Measurements from ENCODE around the gene GXYLT1.
"Not testable (repeated sequence)": the region's sequence is repeated elsewhere in the genome, so short reads cannot be mapped to it uniquely, and the experiment has no call there.

GXYLT1 gene, protein sequence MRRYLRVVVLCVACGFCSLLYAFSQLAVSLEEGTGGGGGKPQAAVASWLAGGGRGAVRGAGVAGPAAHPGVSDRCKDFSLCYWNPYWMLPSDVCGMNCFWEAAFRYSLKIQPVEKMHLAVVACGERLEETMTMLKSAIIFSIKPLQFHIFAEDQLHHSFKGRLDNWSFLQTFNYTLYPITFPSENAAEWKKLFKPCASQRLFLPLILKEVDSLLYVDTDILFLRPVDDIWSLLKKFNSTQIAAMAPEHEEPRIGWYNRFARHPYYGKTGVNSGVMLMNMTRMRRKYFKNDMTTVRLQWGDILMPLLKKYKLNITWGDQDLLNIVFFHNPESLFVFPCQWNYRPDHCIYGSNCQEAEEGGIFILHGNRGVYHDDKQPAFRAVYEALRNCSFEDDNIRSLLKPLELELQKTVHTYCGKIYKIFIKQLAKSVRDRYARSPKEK

DNA sequence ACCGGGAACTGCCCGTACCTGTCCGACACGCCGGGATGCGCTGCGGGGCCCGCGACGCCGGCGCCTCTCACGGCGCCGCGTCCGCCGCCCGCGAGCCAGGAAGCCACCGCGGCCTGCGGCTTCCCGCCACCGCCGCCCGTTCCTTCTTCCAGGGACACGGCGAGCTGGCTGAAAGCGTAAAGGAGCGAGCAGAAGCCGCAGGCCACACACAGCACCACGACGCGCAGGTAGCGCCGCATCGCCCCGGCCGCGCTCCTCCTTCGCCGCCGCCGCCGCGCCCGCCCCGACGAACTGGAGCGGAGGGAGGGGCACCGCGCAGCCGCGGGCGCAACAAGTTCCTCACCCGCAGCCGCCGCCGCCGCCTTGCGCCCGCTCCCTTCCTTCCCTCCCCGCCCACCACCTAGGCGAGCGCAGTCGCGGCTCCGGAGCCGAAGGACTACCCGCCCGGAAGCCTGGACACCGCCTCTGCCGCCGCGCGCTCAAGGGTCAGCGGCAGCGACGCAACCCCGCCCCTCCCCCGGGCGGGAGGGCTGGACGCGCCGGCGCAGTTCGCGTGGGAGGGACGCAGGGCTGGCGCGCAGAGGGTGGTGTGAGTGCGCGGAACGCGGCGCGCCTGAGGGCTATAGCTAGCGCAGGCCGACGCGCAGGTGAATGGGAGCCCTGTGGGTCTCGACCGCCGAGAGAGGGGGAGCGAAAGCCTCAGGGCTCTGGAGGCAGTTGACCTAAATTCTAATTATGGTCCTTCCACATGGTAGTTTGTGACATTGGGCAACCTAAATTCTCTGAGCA, at the start of gene GXYLT1:
Gene GXYLT1 (minus strand): TSS at position 467 of the 789 bp plus-strand sequence. CDS start 228 bp downstream, at position 239.
- DNase-seq: peak; percentile 83 to 84

DNA sequence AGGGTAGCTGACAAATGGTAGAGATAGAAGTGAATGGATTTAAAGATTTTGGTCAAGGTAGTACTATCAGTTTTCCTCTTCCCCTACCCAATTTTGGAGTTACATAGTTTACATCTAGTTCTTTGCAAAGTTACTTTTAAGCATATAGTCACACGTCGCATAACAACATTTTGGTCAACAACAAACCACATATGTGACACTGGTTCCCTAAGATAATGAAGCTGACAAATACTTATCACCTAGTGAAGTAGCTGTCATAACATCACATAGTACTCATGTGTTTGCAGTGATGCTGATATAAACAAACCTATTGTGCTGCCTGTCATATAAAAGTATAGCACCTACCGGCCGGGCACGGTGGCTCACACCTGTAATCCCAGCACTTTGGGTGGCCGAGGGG, 48.0 kb upstream of the GXYLT1 start:
- no peak for DNase-seq

DNA sequence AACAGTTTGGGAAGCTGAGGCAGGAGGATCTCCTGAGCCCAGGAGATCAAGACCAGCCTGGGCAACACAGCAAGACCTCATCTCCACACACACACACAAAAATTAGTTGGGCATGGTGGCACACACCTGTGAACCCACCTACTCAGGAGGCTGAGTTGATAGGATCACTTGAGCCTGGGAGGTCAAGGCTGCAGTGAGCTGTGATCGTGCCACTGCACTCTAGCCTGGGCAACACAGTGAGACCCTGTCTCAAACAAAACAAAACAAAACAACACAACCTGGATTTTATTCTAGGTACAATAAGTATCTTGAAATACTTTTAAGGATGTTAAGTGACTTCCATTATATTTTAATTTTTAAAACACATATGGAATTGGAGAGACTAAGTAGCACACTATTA, 47.6 kb upstream of the GXYLT1 start:
- DNase-seq: no peak

DNA sequence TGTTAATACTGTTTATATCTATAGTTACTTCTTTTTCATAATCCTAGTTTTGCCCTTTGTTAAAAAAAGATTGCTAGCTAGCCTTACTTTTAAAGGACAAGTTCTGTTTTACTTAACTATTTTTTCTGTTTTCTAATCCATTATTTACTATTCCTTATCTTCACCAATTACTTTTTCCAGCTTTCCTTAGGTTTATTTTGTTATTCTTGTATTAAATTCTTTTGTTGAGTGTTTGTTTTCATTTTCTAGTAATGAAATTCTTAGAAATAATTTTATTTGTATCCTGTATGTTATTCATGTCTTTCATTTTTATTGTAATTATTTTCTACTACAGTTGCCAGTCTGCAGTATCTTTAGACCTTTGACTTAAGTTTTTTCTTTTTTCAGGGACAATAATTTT, 45.7 kb upstream of the GXYLT1 start:
- DNase-seq: no peak

DNA sequence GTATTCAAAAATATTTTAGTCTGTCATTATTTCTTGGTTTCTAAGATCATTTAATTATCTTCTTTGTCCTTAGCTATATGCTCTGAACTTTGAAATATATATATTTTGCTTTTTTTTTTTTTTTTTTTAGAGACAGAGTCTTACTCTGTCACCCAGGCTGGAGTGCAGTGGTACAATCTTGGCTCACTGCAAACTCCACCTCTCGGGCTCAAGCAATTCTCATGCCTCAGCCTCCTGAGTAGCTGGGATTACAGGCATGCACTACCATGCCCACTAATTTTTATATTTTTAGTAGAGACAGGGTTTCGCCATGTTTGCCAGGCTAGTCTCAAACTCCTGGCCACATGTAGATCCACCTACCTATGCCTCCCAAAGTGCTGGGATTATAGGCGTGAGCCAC, 43.6 kb upstream of the GXYLT1 start:
- not testable (repeated sequence) for DNase-seq

DNA sequence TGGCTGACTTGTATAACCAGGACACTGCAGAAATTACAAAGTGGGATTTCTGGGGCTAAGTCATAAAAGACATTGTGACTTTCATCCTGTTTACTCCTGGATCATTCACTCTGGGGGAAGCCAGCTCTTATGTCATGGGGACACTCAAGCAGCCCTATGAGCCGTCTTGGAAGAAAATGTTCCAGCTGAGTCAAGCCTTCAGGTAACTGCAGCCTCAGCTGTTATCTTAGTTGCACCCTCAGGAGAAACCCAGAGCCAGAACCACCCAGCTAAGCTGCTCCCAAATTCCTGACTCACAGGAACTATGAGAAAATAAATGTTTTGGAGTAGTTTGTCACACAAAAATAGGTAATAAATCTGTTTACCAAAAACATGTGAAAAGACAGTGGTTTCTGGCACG, 43.1 kb upstream of the GXYLT1 start:
- no peak for DNase-seq

DNA sequence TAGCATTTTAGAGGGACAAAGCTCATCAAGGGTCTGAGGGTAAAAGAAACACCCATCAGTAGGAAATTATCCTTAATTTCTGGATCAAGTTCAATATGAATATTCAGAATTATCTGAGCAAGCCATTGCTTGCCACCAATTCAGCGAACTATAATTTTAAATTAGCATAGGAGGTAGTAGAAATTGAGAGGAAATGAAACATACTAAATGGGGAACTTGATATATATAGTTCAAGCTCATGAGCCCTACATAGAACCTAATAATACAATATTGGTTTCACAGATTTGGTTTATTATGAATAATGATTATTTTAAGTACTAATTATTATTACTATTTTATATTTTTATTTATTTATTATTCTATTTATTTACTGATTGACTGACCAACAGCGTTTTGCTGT, 42.1 kb upstream of the GXYLT1 start:
- no peak for DNase-seq

DNA sequence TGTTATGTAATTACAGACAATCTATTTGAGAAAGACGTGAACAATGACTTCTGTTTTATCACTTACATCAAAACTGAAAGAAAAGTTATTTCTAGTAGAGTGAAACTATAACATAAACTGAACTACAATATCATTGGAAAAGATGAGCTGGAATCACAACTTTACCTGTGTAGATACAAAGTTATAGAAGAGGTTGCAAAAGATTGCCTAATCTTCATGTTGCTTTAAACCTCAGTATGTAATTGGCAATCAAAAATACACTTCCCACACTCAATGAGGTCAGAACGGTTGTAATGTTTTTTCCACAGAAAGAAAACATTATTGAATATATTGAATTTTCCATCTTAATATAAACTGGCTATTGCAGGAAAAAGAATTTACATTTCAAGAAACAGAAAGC, 37.7 kb upstream of the GXYLT1 start:
- no peak for DNase-seq

DNA sequence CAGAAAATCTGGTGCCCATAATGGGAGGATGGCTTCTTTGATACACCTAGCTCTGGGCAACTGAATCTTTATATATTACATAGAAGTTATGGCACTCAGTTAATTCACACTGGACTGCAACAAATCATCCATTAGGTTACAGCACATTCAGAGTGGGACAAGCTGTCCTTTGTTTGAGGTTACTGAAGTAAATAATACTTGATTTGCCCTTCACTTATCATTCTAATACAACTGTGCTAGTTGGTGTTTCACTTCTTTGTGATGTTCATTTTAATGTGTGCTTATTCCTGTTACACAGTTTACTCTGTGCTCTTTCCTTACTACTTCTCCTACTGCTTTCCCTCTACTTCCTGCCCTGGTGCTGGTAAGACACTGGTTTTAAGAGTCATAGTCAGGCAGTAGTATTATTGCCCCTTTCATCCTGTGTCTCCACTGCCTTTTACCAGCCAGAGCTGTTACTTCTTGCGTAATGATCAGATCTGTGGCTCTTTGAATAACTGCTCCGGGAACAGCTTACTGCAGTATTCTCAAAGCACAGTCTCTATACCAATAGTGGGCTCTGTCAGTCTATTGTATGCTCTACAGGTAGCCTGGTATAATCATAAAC, 36.4 kb upstream of the GXYLT1 start:
- DNase-seq: no peak

DNA sequence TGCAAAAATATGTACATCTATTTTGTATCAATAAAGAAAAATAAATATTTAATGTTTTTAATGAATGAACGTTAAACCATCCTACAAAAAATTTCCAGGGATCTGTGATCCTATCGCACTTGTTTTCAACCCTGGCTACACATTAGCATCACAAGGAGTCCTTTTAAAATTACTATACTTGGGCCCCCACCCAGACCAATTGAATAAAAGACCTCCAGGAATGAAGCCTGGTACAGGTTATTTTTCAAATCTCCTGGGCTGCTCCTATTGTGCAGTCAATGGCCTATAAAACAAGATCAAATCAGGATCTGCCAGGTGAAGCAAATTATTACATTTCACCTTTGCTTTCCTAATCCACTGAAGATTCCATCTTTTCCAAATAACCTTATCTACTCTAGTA, 33.4 kb upstream of the GXYLT1 start:
- no peak for DNase-seq

DNA sequence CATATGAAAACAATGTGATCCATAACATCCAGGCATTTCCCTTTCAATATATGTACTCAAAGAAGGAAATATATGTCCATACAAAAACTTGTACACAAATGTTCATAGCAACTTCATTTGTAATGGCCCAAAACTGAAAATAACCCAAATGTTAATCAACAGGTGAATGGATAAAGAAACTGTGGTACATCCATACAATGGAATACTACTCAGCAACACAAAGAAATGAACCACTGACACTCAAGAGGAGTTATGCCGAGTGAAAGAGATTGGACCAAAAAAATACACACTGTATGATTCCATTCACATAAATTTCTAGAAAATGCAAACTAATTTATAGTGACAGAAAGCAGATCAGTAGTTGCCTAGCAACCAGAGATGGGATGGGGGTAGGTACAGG, 30.3 kb upstream of the GXYLT1 start:
- no peak for DNase-seq

DNA sequence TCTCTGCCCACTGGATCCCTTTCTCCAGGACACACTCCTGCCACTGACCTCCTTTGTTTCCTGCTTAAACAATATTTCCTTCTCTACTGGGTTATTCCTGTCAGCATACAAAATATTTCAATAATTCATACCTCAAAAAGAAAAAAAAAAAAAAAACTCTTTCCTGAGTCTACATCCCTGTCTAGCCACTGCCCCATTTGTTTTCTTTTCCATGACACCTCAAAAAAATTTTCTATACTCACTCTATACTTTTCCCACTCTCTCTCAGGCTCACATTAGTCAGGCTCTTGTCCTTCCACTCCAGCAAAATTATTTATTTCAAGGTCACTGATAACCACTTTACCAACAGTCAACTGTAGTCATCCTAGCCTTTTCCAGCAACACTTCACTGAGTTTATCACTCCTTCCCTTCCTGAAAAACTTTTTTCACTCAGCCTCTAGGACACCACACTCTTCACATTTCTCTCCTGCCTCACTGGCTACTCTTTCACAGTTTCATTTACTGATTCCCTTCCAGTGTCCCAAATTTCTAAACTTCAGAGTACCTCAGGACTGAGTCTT, 29.4 kb upstream of the GXYLT1 start:
- DNase-seq: no peak

DNA sequence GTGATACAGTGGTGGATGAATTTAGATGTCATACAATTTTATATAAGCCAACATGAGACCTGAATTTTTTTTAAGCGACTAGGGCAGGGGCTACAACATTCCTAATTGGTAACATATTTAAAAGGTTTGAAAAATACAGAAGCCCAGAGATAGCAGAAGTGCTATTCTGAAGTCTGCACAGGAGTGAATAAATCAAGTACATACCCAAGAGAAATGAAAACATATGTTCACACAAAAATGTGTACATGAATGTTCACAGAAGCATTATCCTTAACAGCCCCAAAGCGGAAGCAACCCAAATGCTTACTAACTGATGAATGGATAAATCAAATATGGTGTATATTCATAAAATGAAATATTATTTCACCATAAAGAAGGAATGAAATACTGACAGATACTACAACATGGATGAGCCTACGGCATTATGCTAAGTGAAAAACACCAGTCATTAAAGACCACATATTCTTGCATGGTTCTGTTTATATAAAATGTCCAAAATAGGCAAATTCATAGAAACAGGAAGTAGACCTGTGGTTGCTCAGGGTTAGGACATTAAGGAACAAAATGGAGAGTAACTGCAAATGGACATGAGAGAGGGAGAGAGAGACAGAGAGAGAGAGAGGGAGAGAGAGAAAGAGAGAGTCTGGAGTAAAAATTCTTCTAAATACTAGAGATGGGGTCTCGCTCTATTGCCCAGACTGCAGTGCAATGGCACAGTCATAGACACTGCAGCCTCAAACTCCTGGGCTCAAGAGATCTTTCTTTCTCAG, 28.0 kb upstream of the GXYLT1 start:
- no peak for DNase-seq

DNA sequence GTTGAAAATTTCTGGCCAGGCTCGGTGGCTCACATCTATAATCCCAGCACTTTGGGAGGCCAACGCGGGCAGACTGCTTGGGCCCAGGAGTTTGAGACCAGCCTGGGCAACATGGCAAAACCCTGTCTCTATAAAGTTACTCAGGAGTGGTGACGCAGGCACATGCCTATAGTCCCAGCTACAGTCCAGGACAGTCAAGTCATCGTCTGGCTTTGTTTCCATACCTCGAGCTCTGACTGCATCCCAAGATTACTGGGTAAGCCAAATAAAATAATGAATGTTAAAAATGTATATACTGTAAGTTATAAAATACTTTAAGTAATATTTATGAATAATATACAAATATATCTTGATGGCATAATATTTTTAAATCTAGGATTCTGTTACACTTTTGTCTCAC, 23.0 kb upstream of the GXYLT1 start:
- DNase-seq: no peak

DNA sequence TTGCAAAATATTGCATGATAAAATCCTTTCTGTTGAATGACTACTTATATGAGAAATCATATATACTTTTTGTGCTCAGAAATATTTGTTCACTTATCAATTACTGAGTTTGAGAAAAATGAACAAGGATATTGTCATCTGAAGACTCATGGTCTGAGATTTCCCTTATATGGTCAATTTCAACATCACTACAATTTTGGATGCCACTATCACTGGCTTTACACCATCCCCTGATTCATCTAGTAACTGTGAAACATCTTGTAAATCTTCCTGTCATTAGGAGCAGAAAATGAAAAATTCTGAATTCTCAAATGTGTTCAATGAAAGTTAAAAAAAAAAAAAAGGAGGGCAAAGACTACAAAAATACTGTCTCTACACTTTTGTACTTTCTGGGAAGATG, 21.8 kb upstream of the GXYLT1 start:
- DNase-seq: no peak

DNA sequence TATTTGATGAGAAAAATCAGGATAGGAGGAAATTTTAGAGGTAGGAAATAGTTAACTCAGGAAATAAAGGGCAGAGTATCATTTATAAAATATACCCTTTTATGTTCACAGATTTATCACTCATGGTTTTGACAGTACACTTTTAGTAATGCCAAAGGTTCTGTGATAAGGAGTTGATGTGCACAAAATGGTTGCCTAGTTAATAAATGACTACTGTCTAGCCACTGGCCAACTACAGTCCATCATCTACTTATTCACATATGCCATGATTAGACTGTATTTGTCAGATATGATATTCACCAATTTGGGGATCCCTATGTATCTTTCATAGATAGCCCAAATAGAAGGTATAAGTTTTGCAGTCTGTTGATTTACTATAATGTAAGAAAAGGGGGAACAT, 19.2 kb upstream of the GXYLT1 start:
- no peak for DNase-seq

DNA sequence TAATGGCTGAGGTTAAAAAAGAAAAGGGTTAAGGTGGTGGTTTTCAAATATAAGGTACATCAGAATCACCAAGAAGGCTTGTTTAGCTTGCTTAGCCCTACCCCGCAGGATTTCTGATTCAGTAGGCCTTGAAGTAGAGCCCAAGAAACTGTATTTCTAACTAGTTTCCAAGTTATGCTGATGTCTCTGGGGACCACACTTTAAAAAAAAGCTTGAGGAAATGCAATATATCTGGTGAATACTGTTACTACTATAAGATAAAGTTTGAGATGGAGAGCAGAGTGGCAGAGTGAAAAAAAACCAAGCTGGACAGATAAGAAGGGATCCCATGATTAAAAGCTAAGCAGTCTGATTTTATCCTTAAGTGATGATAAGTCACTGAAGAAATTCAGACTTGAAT, 18.3 kb upstream of the GXYLT1 start:
- no peak for DNase-seq

DNA sequence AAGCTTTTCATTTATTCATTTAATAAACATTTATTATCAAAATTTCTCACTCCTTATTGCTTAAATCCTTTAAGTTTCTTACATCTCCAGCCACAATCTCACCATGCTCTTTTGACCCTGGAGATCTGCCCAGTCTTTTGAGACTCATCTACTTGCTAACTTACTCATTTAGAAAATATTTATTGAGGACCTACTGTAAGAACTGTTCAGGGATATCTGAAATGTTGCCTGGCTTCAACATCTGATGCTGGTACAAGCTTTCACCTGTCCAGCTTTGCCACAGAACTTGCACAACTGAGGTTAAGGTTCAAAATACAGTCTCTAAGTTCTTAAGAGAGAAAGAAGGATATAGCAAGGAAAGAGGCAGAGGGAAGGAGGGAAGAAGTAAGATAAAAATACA, 17.5 kb upstream of the GXYLT1 start:
- DNase-seq: no peak

DNA sequence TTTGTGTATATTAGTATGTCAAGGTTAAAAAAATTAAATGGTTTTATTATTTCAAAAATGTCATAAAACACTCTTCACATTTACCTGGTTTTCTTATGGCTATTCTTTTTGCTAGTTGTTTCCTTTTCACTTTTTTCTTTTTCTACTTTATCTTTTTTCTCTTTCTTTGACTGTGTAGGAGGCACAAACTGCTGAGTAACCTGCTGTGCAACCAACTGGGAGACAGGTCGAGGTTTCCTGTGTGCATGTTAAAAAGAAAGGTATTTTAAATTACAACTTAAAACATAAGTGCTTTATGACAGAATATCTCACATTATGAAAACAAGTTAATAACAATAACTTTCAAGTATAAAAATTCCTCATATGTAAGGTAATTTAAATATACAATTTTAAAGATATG, 16.9 kb upstream of the GXYLT1 start:
- no peak for DNase-seq

DNA sequence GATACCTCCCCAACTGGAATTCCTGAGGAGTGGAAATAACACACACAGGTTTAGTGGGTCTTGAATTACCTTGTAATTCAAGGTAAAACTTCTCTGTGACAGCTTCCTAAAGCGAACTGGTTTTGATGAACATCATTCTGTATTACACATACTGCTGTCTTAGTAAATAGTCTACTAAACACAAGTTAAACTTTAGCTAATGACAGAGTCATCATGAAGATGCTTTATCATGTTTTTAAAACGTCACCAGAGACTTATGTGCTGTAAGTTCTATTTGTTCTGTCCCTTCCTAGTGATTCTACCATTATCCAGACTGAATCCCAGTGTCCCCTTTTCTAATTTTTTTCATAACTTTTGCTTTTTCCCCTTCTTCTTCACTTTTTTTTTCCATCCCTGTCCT, 11.6 kb upstream of the GXYLT1 start:
- DNase-seq: no peak

DNA sequence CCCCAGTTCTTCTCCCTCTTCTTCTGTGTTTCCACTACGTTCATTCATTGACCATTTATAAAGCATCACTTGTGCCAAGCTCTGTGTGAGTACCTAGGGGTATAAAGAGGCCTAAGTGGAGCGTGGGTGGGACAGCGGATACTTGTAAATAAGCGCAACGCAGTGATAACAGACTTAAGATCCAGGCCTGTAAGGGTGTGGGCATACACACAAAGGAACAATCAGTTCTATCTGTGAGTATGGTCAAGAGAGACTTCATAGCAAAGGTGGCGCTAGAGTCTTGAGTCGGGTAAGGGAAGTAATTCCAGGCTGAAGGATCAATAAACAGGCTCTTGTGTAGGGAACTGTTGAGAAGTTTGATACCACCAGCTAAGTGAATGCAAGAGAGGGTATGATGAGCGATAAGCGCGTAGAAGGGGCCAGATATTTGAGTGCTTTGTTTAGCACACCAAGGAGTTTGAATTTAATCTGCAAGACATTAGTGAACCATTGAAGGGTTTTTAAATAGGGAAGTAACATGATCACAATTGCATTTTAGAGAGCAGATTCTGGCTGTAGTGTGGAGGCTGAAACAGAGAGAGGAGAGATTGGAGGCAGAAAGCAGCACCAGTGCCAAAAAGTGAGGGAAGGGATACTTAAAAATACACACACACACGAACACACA, 1.0 kb upstream of the GXYLT1 start:
- no peak for DNase-seq

DNA sequence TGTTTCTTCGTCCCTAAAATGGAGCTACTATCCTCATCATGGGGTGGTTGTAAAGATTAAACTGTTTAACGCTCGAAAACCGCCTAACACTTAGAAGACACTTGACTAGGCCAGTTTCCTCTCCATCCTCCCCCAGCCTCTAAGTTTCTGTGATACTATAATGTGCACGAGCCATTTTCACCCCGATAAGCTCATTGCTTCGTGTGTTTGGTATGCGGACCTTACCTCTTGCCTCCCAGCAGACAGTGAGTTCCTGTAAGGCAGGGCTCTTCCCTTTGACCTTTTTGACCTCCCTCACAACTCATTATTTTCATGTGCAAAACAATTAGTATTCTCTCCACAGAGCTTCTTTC, 499 bp upstream of the GXYLT1 start:
- DNase-seq: no peak

DNA sequence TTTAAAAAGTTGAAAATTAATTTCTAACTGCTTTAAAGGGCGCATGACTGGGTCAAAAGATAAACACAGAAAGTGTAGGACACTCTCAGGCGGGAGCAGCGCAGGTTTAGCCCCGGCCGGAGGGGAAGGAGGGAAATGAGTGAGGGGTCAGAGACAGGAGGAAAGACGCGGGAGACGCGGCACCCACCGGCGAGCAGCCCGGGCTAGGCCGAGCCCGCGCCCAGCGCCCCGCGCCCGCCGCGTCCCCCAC, 591 bp downstream of the GXYLT1 start:
- DNase-seq: no peak

All from CD4-positive, alpha-beta T cell treated with Interleukin-4 for 1 hour (primary cell).